ENCODE data around the gene CST11.

The CST11 gene

GRCh38 chr20:23455639-23456038 lies 3.0 kb upstream of the CST11 start:
- peak overlapping the region in 3 of 21 experiments; percentile 34 to 52 (median 35) for H3K27ac ChIP-seq
- H3K4me3 ChIP-seq, result no peak overlapping the region

DNA sequence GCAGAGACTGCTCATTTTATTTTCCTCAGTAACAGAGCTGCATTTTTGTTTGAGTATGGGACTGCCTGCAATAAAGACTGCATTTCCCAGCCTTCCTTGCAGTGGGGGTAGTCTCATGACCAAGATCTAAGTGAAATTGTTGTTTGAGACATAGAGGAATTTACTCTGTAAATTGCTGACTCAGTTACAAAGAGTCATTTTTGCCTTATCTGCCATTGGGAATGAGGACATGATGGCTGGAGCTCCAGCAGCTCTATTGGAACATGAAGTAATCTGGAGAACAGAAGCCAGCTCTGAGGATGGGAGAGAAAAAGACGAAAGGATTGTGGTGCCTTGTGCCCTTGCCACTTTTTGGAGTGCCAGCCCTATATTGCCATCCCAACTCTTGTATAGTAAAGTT lies 2.1 kb upstream of the CST11 start:
- Histone ChIP-seq H3K4me3 (no peak overlapping the region), H3K27ac (no peak overlapping the region)

DNA sequence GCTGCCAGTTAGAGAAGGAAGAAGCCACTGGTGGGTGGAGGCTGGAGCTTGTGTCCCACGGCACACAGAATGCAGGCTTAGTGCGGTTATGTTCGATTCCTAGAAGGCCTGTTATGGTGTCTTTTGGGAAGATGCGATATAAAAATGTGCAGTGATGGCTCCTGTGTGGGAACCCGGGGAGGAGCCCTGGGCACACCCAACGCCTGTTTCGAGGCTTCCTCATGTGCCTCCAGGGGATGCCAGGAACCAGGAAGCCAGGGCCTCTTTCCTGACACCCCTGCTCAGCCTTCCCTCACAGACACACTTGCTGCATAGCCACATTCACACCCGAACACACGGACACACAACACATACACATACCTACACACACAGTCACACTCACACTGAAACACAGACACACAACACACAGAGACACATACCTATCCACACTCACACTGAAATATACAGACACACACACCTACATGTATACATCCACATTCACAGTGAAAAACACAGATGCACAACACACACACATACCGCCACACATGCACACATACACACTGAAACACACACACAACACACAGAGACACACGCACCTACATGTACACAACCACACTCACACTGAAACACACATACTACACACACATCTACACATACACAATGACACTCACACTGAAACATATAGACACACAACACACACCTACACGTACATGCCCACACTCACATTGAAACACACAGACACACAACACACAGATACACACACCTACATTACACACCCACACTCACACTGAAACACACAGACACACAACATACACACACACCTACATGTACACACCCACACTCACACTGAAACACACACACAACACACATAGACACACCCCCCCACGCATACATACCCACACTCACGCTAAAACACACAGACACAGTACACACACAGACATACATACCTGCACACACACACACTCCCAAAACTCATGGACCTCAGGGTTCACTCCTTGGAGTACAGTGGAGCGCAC lies 1.2 kb upstream of the CST11 start:
- H3K4me3 ChIP-seq, result no peak overlapping the region
- H3K27ac ChIP-seq, result no peak overlapping the region

- Histone ChIP-seq H3K4me3 (no peak overlapping the region), H3K27ac (no peak overlapping the region)
Measured at GRCh38 chr20:23451956-23452487, 654 bp downstream of the CST11 start.

DNA sequence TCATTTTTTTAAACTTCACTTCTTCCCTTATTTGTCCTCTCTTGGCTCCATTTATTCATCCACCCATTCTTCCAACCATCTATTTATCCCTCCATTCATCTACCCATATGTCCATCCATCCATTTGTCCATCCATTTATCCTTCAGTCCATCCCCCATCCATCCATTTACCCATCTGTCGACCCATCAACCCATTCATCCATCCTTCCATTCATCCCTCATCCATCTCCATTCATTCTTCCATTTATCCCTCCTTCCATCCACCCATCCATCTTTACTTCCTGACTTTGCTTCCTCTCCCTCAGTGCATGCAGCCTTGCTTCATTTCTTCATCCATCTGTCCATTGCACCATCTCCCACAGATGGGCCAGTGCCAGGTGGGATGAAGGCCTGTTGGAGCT lies 1.8 kb downstream of the CST11 start:
- Histone ChIP-seq H3K27ac (no peak overlapping the region), H3K4me3 (no peak overlapping the region)

GRCh38 chr20:23449421-23449820 lies 3.3 kb downstream of the CST11 start:
- H3K4me3 ChIP-seq, result no peak overlapping the region
- no peak overlapping the region for H3K27ac ChIP-seq

GRCh38 chr20:23448167-23448566 lies 4.5 kb downstream of the CST11 start:
- H3K4me3 ChIP-seq, result no peak overlapping the region
- no peak overlapping the region for H3K27ac ChIP-seq

DNA sequence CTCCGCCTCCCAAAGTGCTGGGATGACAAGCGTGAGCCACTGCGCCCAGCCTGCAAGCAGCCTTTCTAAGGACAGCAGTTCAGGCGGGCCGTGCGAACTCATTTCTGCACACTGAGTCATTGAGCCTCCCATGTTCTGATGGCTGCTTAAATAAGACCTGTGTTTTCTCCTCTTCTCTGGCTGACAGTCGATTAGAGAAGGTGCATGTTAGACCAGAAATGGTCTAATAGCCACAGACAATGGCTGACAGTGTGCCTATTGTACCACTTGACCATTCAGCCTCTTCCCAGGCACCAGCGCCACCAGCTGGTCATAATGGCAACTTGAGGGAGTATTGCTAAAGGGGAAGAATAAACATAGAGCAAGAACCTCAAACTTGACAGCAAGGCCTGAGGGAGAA lies 6.2 kb downstream of the CST11 start:
- no peak overlapping the region for H3K27ac ChIP-seq

GRCh38 chr20:23445596-23446217 lies 7.0 kb downstream of the CST11 start:
- H3K4me3 ChIP-seq, result no peak overlapping the region
- no peak overlapping the region for H3K27ac ChIP-seq

More for the DNA sequence above, 6.2 kb downstream of the CST11 start:
- H3K4me3 ChIP-seq, result no peak overlapping the region

DNA sequence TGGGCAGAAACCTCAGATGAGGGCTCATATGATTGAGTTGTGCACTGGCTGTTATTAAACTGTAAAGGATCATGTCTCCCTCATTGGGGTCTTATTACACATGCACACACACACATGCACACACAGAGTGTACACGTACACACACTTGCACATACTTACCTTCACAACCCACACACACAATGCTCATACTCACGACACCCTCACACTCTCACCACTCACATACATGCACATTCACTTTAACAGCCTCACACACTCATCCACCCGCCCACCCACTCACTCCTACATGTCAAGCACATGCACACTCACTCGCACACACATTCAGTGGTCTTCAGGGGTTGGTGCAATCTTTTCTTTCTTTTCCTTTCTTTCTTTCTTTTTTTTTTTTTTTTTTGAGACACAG lies 7.8 kb downstream of the CST11 start:
- H3K4me3 ChIP-seq, result no peak overlapping the region
- H3K27ac ChIP-seq, result no peak overlapping the region

DNA sequence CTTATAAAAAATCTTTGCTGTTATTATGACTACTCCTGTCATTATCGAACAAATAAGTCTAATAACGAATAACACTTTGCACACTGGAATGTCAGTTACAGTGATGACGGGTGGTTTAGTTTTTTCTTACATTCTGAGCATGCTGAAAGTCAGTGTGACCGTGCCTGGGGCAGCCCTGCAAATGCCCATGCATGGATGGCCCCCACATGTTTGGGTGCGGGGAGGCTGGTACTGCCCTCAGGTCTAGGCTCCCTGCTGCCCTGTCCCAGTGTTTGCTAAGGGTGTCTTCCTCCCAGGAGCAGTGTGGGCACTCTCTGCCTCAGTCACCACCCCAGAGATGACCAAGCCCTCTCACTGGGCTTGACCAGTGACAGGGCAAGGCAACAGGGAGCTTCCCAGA lies 10.2 kb downstream of the CST11 start:
- Histone ChIP-seq H3K4me3 (no peak overlapping the region), H3K27ac (no peak overlapping the region)

GRCh38 chr20:23441850-23442313 lies 10.8 kb downstream of the CST11 start:
- H3K27ac ChIP-seq, result no peak overlapping the region
- no peak overlapping the region for H3K4me3 ChIP-seq

DNA sequence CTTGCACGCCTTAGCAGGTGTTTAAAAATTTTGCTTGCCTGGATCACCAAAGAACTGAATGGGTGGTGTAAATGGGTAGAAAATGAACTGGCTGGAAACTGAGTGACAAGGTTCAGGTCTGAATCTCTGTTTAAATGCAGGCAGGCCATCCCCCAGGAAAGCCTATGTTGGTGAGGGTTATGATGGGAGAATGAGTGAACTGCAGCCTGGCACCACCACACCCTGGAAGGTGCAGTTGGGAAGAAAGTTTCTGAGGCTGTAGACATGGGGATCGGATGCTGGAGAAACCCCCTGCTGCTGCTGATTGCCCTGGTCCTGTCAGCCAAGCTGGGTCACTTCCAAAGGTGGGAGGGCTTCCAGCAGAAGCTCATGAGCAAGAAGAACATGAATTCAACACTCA lies 12.7 kb downstream of the CST11 start:
- Histone ChIP-seq H3K27ac (no peak overlapping the region), H3K4me3 (no peak overlapping the region)

GRCh38 chr20:23438661-23439060 lies 14.0 kb downstream of the CST11 start:
- no peak overlapping the region for H3K4me3 ChIP-seq
- H3K27ac ChIP-seq, result no peak overlapping the region

- H3K27ac ChIP-seq, result no peak overlapping the region
- H3K4me3 ChIP-seq, result no peak overlapping the region
Measured at GRCh38 chr20:23437126-23437899, 15.4 kb downstream of the CST11 start.

- Histone ChIP-seq H3K4me3 (no peak overlapping the region), H3K27ac (no peak overlapping the region)
Measured at GRCh38 chr20:23436681-23437080, 16.0 kb downstream of the CST11 start.

GRCh38 chr20:23435626-23436539 lies 16.8 kb downstream of the CST11 start:
- H3K27ac ChIP-seq, result no peak overlapping the region
- H3K4me3 ChIP-seq, result no peak overlapping the region

GRCh38 chr20:23434521-23435313 lies 18.0 kb downstream of the CST11 start:
- no peak overlapping the region for H3K4me3 ChIP-seq
- H3K27ac ChIP-seq, result no peak overlapping the region

All from skin epidermis (tissue), 12 donors.